SK-N-SH treated with all-trans-retinoic acid at 6 μM for 48 hours (cell line): Measurements from ENCODE around the gene CACNA2D3.

ENCODE experiments used
- CSDC2 ChIP-seq: fragments of 250-450 bp; sonication (Bioruptor Pico); IDR thresholded peaks from 2 replicates; pipeline ENCODE4 v1.5.0; 2020; ENCODE audit warnings: mild to moderate bottlenecking, moderate library complexity
- ESRRG ChIP-seq: fragments of 250-450 bp; sonication (Bioruptor Pico); IDR thresholded peaks from 2 replicates; pipeline ENCODE4 v1.6.1; 2021; ENCODE audit warnings: mild to moderate bottlenecking
- GLIS3 ChIP-seq: fragments of 250-450 bp; sonication (Bioruptor Pico); IDR thresholded peaks from 2 replicates; pipeline ENCODE4 v1.5.0; 2020; ENCODE audit warnings: mild to moderate bottlenecking, moderate library complexity
- ZFP3 ChIP-seq: fragments of 250-450 bp; sonication (Bioruptor Pico); IDR thresholded peaks from 2 replicates; pipeline ENCODE4 v1.5.0; 2020; ENCODE audit warnings: mild to moderate bottlenecking, moderate library complexity
- ZNF565 ChIP-seq: fragments of 450-650 bp; formaldehyde crosslinking; conservative IDR thresholded peaks from 2 replicates; pipeline ENCODE4 v1.5.0; 2020; ENCODE audit warnings: low read depth, mild to moderate bottlenecking, moderate library complexity
- TF ChIP-seq, protein P1 (sequence below): fragments of 250-450 bp; sonication (Bioruptor Pico); IDR thresholded peaks from 2 replicates; pipeline ENCODE4 v1.8.0; 2020; ENCODE audit warnings: mild to moderate bottlenecking, moderate library complexity, borderline replicate concordance
- TF ChIP-seq, protein P2 (sequence below): fragments of 250-450 bp; sonication (Bioruptor Pico); IDR thresholded peaks from 2 replicates; pipeline ENCODE4 v1.5.0; 2020; ENCODE audit warnings: mild to moderate bottlenecking, moderate library complexity
- TF ChIP-seq, protein P3 (sequence below): fragments of 250-450 bp; sonication (Bioruptor Pico); IDR thresholded peaks from 2 replicates; pipeline ENCODE4 v1.5.1; 2021; ENCODE audit warnings: mild to moderate bottlenecking, moderate library complexity
- TF ChIP-seq, protein P4 (sequence below): fragments of 250-450 bp; sonication (Bioruptor Pico); IDR thresholded peaks from 2 replicates; pipeline ENCODE4 v1.5.1; 2020; ENCODE audit warnings: low read depth, mild to moderate bottlenecking, moderate library complexity

DNA sequence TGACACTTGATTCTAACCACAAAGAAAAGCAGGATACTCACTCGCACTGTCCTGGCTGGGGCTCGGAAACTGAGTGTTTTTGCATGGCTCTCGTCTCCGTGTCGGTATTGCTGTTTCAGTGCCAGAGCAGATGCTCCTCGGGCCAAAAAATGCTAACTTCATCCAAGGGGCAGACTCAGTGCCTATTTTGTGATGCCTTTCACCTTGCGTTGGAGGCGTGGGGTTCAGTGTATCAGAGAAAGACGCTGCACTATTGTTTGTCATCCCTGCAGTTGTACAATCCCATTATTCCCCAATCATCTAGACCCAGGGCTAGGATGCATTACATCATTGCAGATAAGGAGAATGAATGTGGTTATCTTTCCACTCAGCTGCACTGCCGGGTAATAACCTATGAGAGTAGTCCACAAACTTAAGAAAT, 1.4 kb downstream of the CACNA2D3 start:
- TF ChIP-seq, protein P1, sequence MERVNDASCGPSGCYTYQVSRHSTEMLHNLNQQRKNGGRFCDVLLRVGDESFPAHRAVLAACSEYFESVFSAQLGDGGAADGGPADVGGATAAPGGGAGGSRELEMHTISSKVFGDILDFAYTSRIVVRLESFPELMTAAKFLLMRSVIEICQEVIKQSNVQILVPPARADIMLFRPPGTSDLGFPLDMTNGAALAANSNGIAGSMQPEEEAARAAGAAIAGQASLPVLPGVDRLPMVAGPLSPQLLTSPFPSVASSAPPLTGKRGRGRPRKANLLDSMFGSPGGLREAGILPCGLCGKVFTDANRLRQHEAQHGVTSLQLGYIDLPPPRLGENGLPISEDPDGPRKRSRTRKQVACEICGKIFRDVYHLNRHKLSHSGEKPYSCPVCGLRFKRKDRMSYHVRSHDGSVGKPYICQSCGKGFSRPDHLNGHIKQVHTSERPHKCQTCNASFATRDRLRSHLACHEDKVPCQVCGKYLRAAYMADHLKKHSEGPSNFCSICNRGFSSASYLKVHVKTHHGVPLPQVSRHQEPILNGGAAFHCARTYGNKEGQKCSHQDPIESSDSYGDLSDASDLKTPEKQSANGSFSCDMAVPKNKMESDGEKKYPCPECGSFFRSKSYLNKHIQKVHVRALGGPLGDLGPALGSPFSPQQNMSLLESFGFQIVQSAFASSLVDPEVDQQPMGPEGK: no peak
- TF ChIP-seq ZFP3 (CRISPR knock-in tag): no peak
- TF ChIP-seq ZNF565 (CRISPR knock-in tag): no peak
- no peak for TF ChIP-seq ESRRG
- TF ChIP-seq, protein P2, sequence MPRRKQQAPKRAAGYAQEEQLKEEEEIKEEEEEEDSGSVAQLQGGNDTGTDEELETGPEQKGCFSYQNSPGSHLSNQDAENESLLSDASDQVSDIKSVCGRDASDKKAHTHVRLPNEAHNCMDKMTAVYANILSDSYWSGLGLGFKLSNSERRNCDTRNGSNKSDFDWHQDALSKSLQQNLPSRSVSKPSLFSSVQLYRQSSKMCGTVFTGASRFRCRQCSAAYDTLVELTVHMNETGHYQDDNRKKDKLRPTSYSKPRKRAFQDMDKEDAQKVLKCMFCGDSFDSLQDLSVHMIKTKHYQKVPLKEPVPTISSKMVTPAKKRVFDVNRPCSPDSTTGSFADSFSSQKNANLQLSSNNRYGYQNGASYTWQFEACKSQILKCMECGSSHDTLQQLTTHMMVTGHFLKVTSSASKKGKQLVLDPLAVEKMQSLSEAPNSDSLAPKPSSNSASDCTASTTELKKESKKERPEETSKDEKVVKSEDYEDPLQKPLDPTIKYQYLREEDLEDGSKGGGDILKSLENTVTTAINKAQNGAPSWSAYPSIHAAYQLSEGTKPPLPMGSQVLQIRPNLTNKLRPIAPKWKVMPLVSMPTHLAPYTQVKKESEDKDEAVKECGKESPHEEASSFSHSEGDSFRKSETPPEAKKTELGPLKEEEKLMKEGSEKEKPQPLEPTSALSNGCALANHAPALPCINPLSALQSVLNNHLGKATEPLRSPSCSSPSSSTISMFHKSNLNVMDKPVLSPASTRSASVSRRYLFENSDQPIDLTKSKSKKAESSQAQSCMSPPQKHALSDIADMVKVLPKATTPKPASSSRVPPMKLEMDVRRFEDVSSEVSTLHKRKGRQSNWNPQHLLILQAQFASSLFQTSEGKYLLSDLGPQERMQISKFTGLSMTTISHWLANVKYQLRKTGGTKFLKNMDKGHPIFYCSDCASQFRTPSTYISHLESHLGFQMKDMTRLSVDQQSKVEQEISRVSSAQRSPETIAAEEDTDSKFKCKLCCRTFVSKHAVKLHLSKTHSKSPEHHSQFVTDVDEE (CRISPR knock-in tag): no peak
- TF ChIP-seq, protein P3, sequence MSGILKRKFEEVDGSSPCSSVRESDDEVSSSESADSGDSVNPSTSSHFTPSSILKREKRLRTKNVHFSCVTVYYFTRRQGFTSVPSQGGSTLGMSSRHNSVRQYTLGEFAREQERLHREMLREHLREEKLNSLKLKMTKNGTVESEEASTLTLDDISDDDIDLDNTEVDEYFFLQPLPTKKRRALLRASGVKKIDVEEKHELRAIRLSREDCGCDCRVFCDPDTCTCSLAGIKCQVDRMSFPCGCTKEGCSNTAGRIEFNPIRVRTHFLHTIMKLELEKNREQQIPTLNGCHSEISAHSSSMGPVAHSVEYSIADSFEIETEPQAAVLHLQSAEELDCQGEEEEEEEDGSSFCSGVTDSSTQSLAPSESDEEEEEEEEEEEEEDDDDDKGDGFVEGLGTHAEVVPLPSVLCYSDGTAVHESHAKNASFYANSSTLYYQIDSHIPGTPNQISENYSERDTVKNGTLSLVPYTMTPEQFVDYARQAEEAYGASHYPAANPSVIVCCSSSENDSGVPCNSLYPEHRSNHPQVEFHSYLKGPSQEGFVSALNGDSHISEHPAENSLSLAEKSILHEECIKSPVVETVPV: no peak
- TF ChIP-seq, protein P4, sequence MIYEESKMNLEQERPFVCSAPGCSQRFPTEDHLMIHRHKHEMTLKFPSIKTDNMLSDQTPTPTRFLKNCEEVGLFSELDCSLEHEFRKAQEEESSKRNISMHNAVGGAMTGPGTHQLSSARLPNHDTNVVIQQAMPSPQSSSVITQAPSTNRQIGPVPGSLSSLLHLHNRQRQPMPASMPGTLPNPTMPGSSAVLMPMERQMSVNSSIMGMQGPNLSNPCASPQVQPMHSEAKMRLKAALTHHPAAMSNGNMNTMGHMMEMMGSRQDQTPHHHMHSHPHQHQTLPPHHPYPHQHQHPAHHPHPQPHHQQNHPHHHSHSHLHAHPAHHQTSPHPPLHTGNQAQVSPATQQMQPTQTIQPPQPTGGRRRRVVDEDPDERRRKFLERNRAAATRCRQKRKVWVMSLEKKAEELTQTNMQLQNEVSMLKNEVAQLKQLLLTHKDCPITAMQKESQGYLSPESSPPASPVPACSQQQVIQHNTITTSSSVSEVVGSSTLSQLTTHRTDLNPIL (CRISPR knock-in tag): no peak
- TF ChIP-seq CSDC2: no peak
- no peak for TF ChIP-seq GLIS3 (CRISPR knock-in tag)
